Aorta (tissue), 5 donors: ENCODE data around the gene UBA1. TPM values are rescaled to one million over a fixed set of nuclear protein-coding genes. Genes with fewer than 3 reads are reported as not detected.

Source experiments
- ATAC-seq: fragments of 200-7000 bp; cut with Tn5 transposase; one replicate; pipeline ENCODE4 v1.9.1; 2022; ENCODE audit warnings: moderate library complexity; ENCODE audit not compliant: low FRiP score
- DNase-seq, 2 donors: peaks; one replicate each; pipeline ENCODE4 v3.0.0-alpha.2; 2020
- H3K27ac ChIP-seq, 2 donors: one replicate each; pipeline ENCODE4 v1.5.1; 2013; ENCODE audit warnings: low read length in 2 of 2, mild to moderate bottlenecking in 2 of 2, moderate library complexity in 2 of 2, control low read depth in 1 of 2, inconsistent platforms in 1 of 2, low read depth in 1 of 2
- H3K27me3 ChIP-seq, 2 donors: one replicate each; pipeline ENCODE4 v1.6.1; 2013; ENCODE audit warnings: control low read depth in 1 of 2, low read length in 1 of 2, mild to moderate bottlenecking in 1 of 2, moderate library complexity in 1 of 2; ENCODE audit not compliant: insufficient read depth in 2 of 2, control insufficient read depth in 1 of 2
- H3K36me3 ChIP-seq, 2 donors: one replicate each; pipeline ENCODE4 v1.6.1; 2013; ENCODE audit warnings: control low read depth in 1 of 2, low read length in 1 of 2, mild to moderate bottlenecking in 1 of 2; ENCODE audit not compliant: insufficient read depth in 2 of 2, control insufficient read depth in 1 of 2
- H3K4me1 ChIP-seq, 2 donors: one replicate each; pipeline ENCODE4 v1.6.1; 2013; ENCODE audit warnings: low read length in 2 of 2, control low read depth in 1 of 2, mild to moderate bottlenecking in 1 of 2, moderate library complexity in 1 of 2; ENCODE audit not compliant: insufficient read depth in 2 of 2, control insufficient read depth in 1 of 2
- H3K4me3 ChIP-seq, 2 donors: one replicate each; pipeline ENCODE4 v1.5.1; 2013; ENCODE audit warnings: low read length in 2 of 2, control low read depth in 1 of 2, mild to moderate bottlenecking in 1 of 2
- H3K9me3 ChIP-seq: one replicate; pipeline ENCODE4 v1.6.1; 2013; ENCODE audit warnings: mild to moderate bottlenecking, low read length; ENCODE audit not compliant: control insufficient read depth
- WGBS, 2 donors: extraction: QIAGEN DNeasy Blood & Tissue Kit; methylation state at CpG; one replicate each; pipeline ENCODE4 v1.1.7; 2013; 5-methylcytosine and 5-hydroxymethylcytosine counted together
- intact Hi-C, 2 donors: fragments of 100-400 bp; cut with DNase I; formaldehyde crosslinking; loops; one replicate each; pipeline versions ENCODE4 v1.14.2 to v1.15.0; 2022
- polyA plus RNA-seq, 2 donors: library from polyadenylated mRNA; stranded (reverse); fragments of 200-250 nt; gene quantifications; one replicate each; pipeline ENCODE4 v1.2.3, GENCODE V29; 2013
- total RNA-seq, 2 donors: library from RNA; stranded (reverse); fragmentation: NEBNext Ultra II Directional; extraction: Animal tissue kit (Norgen Biotek cat#: 25700); gene quantifications; one replicate each; pipeline ENCODE4 v1.2.1, GENCODE V29; 2021
- donor health status: healthy with polysubstance abuse.
- donor health status: Bipolar disorder and iron deficiency.
- donor health status: DM: no; HTN: no; CAD: no.
- donor health status: DM: no; HTN: no; CAD: no.
- donor health status: DM: yes; HTN: yes; CAD: no.

UBA1 gene
- total and polyA plus RNA-seq, 4 donors = 33.8 to 167 (median 135) TPM

- no peaks in the 10 kb centered on the region for H3K36me3 ChIP-seq
- ATAC-seq = no peak
Observed at GRCh38 chrX:47191331-47191730, 2.3 kb upstream of the UBA1 start.

GRCh38 chrX:47191806-47192401 is 1.7 kb upstream of the UBA1 start:
- H3K36me3 ChIP-seq = no peaks in the 10 kb centered on the region
- H3K9me3 ChIP-seq = no peaks in the 10 kb centered on the region
- DNase-seq = peak in 1 of 2 donors; percentile 46
- H3K27me3 ChIP-seq = no peaks in the 10 kb centered on the region
- ATAC-seq = no peak
- H3K4me1 ChIP-seq = no peaks in the 10 kb centered on the region
- intact Hi-C loops = loop anchor here (2.0 to 10.0 kb wide), 4 partner anchors 190 to 833 kb away; no protein-coding TSS in a partner anchor
- H3K27ac ChIP-seq = no peak overlapping the region
- WGBS, 2 donors = 75 to 85% methylated on average over 16 of the region's 16 CpGs
- H3K4me3 ChIP-seq = no peak overlapping the region

More at GRCh38 chrX:47191331-47191730, 2.3 kb upstream of the UBA1 start:
- H3K27me3 ChIP-seq = no peaks in the 10 kb centered on the region
- H3K9me3 ChIP-seq = no peaks in the 10 kb centered on the region
- intact Hi-C loops = loop anchor here (2.0 to 10.0 kb wide), 3 partner anchors 191 to 833 kb away; no protein-coding TSS in a partner anchor
- H3K4me1 ChIP-seq = no peaks in the 10 kb centered on the region
- no peak overlapping the region for H3K4me3 ChIP-seq
- WGBS, 2 donors = 24 to 40% methylated on average over 26 of the region's 26 CpGs
- DNase-seq = peak in 1 of 2 donors; percentile 48
- no peak overlapping the region for H3K27ac ChIP-seq

- intact Hi-C loops = loop anchor here (5.0 to 10.0 kb wide), 2 partner anchors 188 to 831 kb away; no protein-coding TSS in a partner anchor
- Histone ChIP-seq H3K27ac (peak overlapping the region in 1 of 2 donors; percentile 90), H3K9me3 (no peaks in the 10 kb centered on the region), H3K4me3 (peak overlapping the region; percentile 35 to 76), H3K27me3 (no peaks in the 10 kb centered on the region), H3K36me3 (peaks cover 2 to 3% of the 10 kb centered on the region in 2 donors), H3K4me1 (peaks cover 0 to 3% of the 10 kb centered on the region in 2 donors)
- DNase-seq (no peak), ATAC-seq (peak; percentile 6)
- WGBS, 2 donors = 3 to 19% methylated on average over 14 of the region's 14 CpGs
Observed at GRCh38 chrX:47194194-47194787, 662 bp downstream of the UBA1 start.

- ATAC-seq = no peak
- H3K9me3 ChIP-seq = no peaks in the 10 kb centered on the region
- no peak overlapping the region for H3K27ac ChIP-seq
- no peak for DNase-seq
- 34 to 60% methylated on average over 3 of the region's 3 CpGs for WGBS, 2 donors
- H3K4me3 ChIP-seq = no peak overlapping the region
- intact Hi-C loops = loop anchor here (2.0 to 10.0 kb wide), 2 partner anchors 327 to 829 kb away; no protein-coding TSS in a partner anchor
- peaks cover 3 to 7% of the 10 kb centered on the region in 2 donors for H3K36me3 ChIP-seq
- H3K27me3 ChIP-seq = no peaks in the 10 kb centered on the region
- H3K4me1 ChIP-seq = peaks cover 0 to 3% of the 10 kb centered on the region in 2 donors
Observed at GRCh38 chrX:47196098-47196497, 2.5 kb downstream of the UBA1 start.

- WGBS, 2 donors = 33 to 63% methylated on average over 7 of the region's 7 CpGs
- peaks cover 7 to 17% of the 10 kb centered on the region in 2 donors for H3K36me3 ChIP-seq
- ATAC-seq (no peak), DNase-seq (peak in 1 of 2 donors; percentile 34)
- peak overlapping the region in 1 of 2 donors; percentile 18 for H3K27ac ChIP-seq
- no peaks in the 10 kb centered on the region for H3K27me3 ChIP-seq
- intact Hi-C loops = loop anchor here (2.0 to 10.0 kb wide), 2 partner anchors 325 to 827 kb away; no protein-coding TSS in a partner anchor
- no peaks in the 10 kb centered on the region for H3K9me3 ChIP-seq
- peaks cover 0 to 3% of the 10 kb centered on the region in 2 donors for H3K4me1 ChIP-seq
- no peak overlapping the region for H3K4me3 ChIP-seq
Observed at GRCh38 chrX:47197526-47197925, 3.9 kb downstream of the UBA1 start.

GRCh38 chrX:47198026-47198686 is 4.5 kb downstream of the UBA1 start:
- no peaks in the 10 kb centered on the region for H3K27me3 ChIP-seq
- H3K36me3 ChIP-seq = peaks cover 7 to 17% of the 10 kb centered on the region in 2 donors
- H3K4me3 ChIP-seq = no peak overlapping the region
- intact Hi-C loops = loop anchor here (10.0 kb wide), 1 partner anchor 827 kb away; no protein-coding TSS in a partner anchor
- H3K9me3 ChIP-seq = no peaks in the 10 kb centered on the region
- 51 to 64% methylated on average over 10 of the region's 10 CpGs for WGBS, 2 donors
- H3K4me1 ChIP-seq = peaks cover 0 to 3% of the 10 kb centered on the region in 2 donors
- DNase-seq (no peak), ATAC-seq (no peak)
- H3K27ac ChIP-seq = no peak overlapping the region

- no peak overlapping the region for H3K4me3 ChIP-seq
- H3K36me3 ChIP-seq = peaks cover 7 to 19% of the 10 kb centered on the region in 2 donors
- no peaks in the 10 kb centered on the region for H3K27me3 ChIP-seq
- H3K9me3 ChIP-seq = no peaks in the 10 kb centered on the region
- peaks cover 0 to 3% of the 10 kb centered on the region in 2 donors for H3K4me1 ChIP-seq
- DNase-seq (peak in 1 of 2 donors; percentile 38), ATAC-seq (no peak)
- no peak overlapping the region for H3K27ac ChIP-seq
- WGBS, 2 donors = 75 to 79% methylated on average over 15 of the region's 15 CpGs
- intact Hi-C loops = loop anchor here (10.0 kb wide), 1 partner anchor 826 kb away; no protein-coding TSS in a partner anchor
Observed at GRCh38 chrX:47198687-47199080, 5.1 kb downstream of the UBA1 start.

GRCh38 chrX:47199286-47199685 is 5.7 kb downstream of the UBA1 start:
- DNase-seq = no peak
- WGBS, 2 donors = 90 to 93% methylated on average over 10 of the region's 10 CpGs
- Histone ChIP-seq H3K9me3 (no peaks in the 10 kb centered on the region), H3K4me3 (no peak overlapping the region), H3K36me3 (peaks cover 9 to 19% of the 10 kb centered on the region in 2 donors), H3K27ac (no peak overlapping the region), H3K4me1 (peaks cover 0 to 3% of the 10 kb centered on the region in 2 donors), H3K27me3 (no peaks in the 10 kb centered on the region)
- ATAC-seq = no peak
- intact Hi-C loops = loop anchor here (10.0 kb wide), 1 partner anchor 826 kb away; no protein-coding TSS in a partner anchor
